PC-3 (cell line): ENCODE data around the gene PHC2. TPM values are rescaled to one million over a fixed set of nuclear protein-coding genes. Genes with fewer than 3 reads are reported as not detected.

Source experiments
- ATAC-seq: fragments of 200-7000 bp; cut with Tn5 transposase; 2 replicates; pipeline ENCODE4 v1.9.1; 2020; ENCODE audit warnings: mild to moderate bottlenecking, moderate library complexity
- BruUV-seq: library from RNA; stranded (reverse); fragments of 400-500 nt; replicated peaks from 2 replicates; lab custom pipeline; 2021; lab: Mats Ljungman, UMichigan
- CTCF ChIA-PET: fragments of 300-600 bp; sonication (Branson Sonifier 250); formaldehyde crosslinking; loops from one replicate; lab custom pipeline; 2022; ENCODE audit warnings: antibody characterized with exemption; lab: Charles Lee
- POLR2A ChIA-PET: fragments of 300-600 bp; sonication (Branson Sonifier 250); formaldehyde crosslinking; loops from one replicate; lab custom pipeline; 2022; ENCODE audit warnings: antibody characterized with exemption; ENCODE audit not compliant: unreplicated experiment; lab: Charles Lee
- DNase-seq: peaks from one replicate; pipeline ENCODE4 v3.0.0-alpha.2; 2015
- H2AFZ ChIP-seq: fragments of 300-600 bp; sonication (generic); 2 replicates; pipeline ENCODE4 v1.6.0; 2016; ENCODE audit warnings: antibody characterized with exemption, low read length
- H3F3A ChIP-seq: fragments of 300-600 bp; sonication (generic); one replicate; pipeline ENCODE4 v1.6.0; 2017; ENCODE audit warnings: antibody characterized with exemption, low read length, control low read depth, mild to moderate bottlenecking; ENCODE audit not compliant: unreplicated experiment
- H3K27ac ChIP-seq: fragments of 300-600 bp; sonication (generic); 2 replicates; pipeline ENCODE4 v1.5.1; 2016; ENCODE audit warnings: mild to moderate bottlenecking, low read length
- H3K27me3 ChIP-seq: fragments of 300-600 bp; sonication (generic); 2 replicates; pipeline ENCODE4 v1.6.1; 2016; ENCODE audit warnings: low read length, mixed read lengths
- H3K36me3 ChIP-seq: fragments of 300-600 bp; sonication (generic); 2 replicates; pipeline ENCODE4 v1.6.1; 2016; ENCODE audit warnings: low read depth, mixed run types, low read length, mixed read lengths
- H3K4me1 ChIP-seq: fragments of 300-600 bp; sonication (generic); 2 replicates; pipeline ENCODE4 v1.5.1; 2016; ENCODE audit warnings: low read length; ENCODE audit not compliant: insufficient read depth
- H3K4me2 ChIP-seq: fragments of 300-600 bp; sonication (generic); 2 replicates; pipeline ENCODE4 v1.6.0; 2016; ENCODE audit warnings: low read length
- H3K4me3 ChIP-seq: fragments of 300-600 bp; sonication (generic); 2 replicates; pipeline ENCODE4 v1.5.1; 2016; ENCODE audit warnings: mild to moderate bottlenecking, low read length, mixed read lengths
- H3K79me2 ChIP-seq: fragments of 300-600 bp; sonication (generic); 2 replicates; pipeline ENCODE4 v1.6.1; 2017; ENCODE audit warnings: low read length, mixed read lengths
- H3K9ac ChIP-seq: fragments of 300-600 bp; sonication (generic); 2 replicates; pipeline ENCODE4 v1.6.0; 2016; ENCODE audit warnings: mild to moderate bottlenecking, low read length
- H3K9me2 ChIP-seq: fragments of 300-600 bp; sonication (generic); replicated peaks from 2 replicates; pipeline ENCODE4 v1.6.1; 2016; ENCODE audit warnings: mixed run types, low read length, mixed read lengths
- H3K9me3 ChIP-seq: fragments of 300-600 bp; sonication (generic); 2 replicates; pipeline ENCODE4 v1.6.1; 2016; ENCODE audit warnings: low read length, mixed read lengths
- H4K20me1 ChIP-seq: fragments of 300-600 bp; sonication (generic); 2 replicates; pipeline ENCODE4 v1.6.1; 2016; ENCODE audit warnings: low read length, mixed read lengths
- CTCF ChIP-seq: fragments of 300-600 bp; sonication (generic); conservative IDR thresholded peaks from 2 replicates; pipeline ENCODE4 v1.5.1; 2017; ENCODE audit warnings: antibody characterized with exemption, low read depth, mild to moderate bottlenecking, low read length
- EZH2 ChIP-seq: fragments of 300-600 bp; sonication (generic); IDR thresholded peaks from one replicate; pipeline ENCODE4 v1.6.1; 2017; ENCODE audit warnings: antibody characterized with exemption, mild to moderate bottlenecking, low read length; ENCODE audit not compliant: unreplicated experiment
- EZH2phosphoT487 ChIP-seq: fragments of 300-600 bp; sonication (generic); IDR thresholded peaks from 2 replicates; pipeline ENCODE4 v1.6.1; 2018; ENCODE audit warnings: mild to moderate bottlenecking, antibody characterized with exemption, low read length, borderline replicate concordance
- intact Hi-C: fragments of 100-400 bp; cut with micrococcal nuclease; formaldehyde crosslinking; loops from 2 replicates; pipeline ENCODE4 v1.9.0; 2023
- total RNA-seq: library from RNA; depleted of rRNA; stranded (reverse); fragments of >200 nt; gene quantifications from 2 replicates; pipeline ENCODE4 v1.2.3, GENCODE V29; 2014

PHC2 gene
- total RNA-seq, 1 experiment from 2014 or later = 134 TPM

- POLR2A ChIA-PET = no interaction called here
- ATAC-seq (no peak), DNase-seq (no peak)
- BruUV-seq = no TSS peak
- no peak overlapping the region for H2AFZ ChIP-seq
- peaks cover 4% of the 10 kb centered on the region for H3F3A ChIP-seq
- H3K4me3 ChIP-seq = no peak overlapping the region
- H4K20me1 ChIP-seq = no peaks in the 10 kb centered on the region
- no peaks in the 10 kb centered on the region for H3K9me3 ChIP-seq
- H3K27me3 ChIP-seq = no peaks in the 10 kb centered on the region
- intact Hi-C loops = no loop called here
- no peak overlapping the region for H3K4me2 ChIP-seq
- no peak overlapping the region for H3K9ac ChIP-seq
- peaks cover 44% of the 10 kb centered on the region for H3K4me1 ChIP-seq
- H3K27ac ChIP-seq = peak overlapping the region; percentile 6; the same call in 1 of the 2 replicates
- no peaks in the 10 kb centered on the region for H3K79me2 ChIP-seq
- no peaks in the 10 kb centered on the region for H3K36me3 ChIP-seq
- CTCF ChIA-PET = no interaction called here
- TF ChIP-seq EZH2phosphoT487 (no peak), EZH2 (no peak), CTCF (no peak)
- H3K9me2 ChIP-seq = no peaks in the 10 kb centered on the region
Measured at GRCh38 chr1:33443705-33444180, 12.8 kb upstream of the PHC2 start.

- Histone ChIP-seq H3K4me3 (no peak overlapping the region), H2AFZ (no peak overlapping the region), H4K20me1 (no peaks in the 10 kb centered on the region), H3K4me1 (peaks cover 44% of the 10 kb centered on the region), H3K9me2 (no peaks in the 10 kb centered on the region), H3K4me2 (peak overlapping the region; percentile 23; the same call in 1 of the 2 replicates), H3K27me3 (no peaks in the 10 kb centered on the region), H3K9ac (no peak overlapping the region), H3K36me3 (no peaks in the 10 kb centered on the region), H3K27ac (peak overlapping the region; percentile 6), H3K79me2 (no peaks in the 10 kb centered on the region), H3F3A (peaks cover 4% of the 10 kb centered on the region), H3K9me3 (no peaks in the 10 kb centered on the region)
- no TSS peak for BruUV-seq
- intact Hi-C loops = no loop called here
- DNase-seq = peak; percentile 59
- no peak for TF ChIP-seq CTCF
- peak; percentile 72 for ATAC-seq
- CTCF ChIA-PET = interaction anchor here (0.6 kb wide), 1 partner anchor 13 kb away, joined by 4 read pairs; no protein-coding TSS in a partner anchor
- POLR2A ChIA-PET = no interaction called here
Measured at GRCh38 chr1:33443080-33443704, 12.3 kb upstream of the PHC2 start.

- TF ChIP-seq EZH2 (no peak), EZH2phosphoT487 (no peak), CTCF (no peak)
- BruUV-seq = no TSS peak
- Histone ChIP-seq H3K4me1 (peaks cover 44% of the 10 kb centered on the region), H3K79me2 (no peaks in the 10 kb centered on the region), H3K27me3 (no peaks in the 10 kb centered on the region), H3K27ac (no peak overlapping the region), H3K9me3 (no peaks in the 10 kb centered on the region), H4K20me1 (no peaks in the 10 kb centered on the region), H3K36me3 (no peaks in the 10 kb centered on the region), H3K4me2 (peak overlapping the region; percentile 35), H3F3A (peaks cover 4% of the 10 kb centered on the region), H2AFZ (no peak overlapping the region), H3K9ac (no peak overlapping the region), H3K9me2 (no peaks in the 10 kb centered on the region), H3K4me3 (no peak overlapping the region)
- intact Hi-C loops = no loop called here
- ATAC-seq (peak; percentile 41), DNase-seq (peak; percentile 45)
- ChIA-PET POLR2A (no interaction called here), CTCF (no interaction called here)
Measured at GRCh38 chr1:33442141-33442540, 11.2 kb upstream of the PHC2 start.
